ENCODE results near the gene CNTN5.
A peak's percentile ranks its signal among the peaks of the same experiment; 100 is the strongest.

CNTN5 gene

GRCh38 chr11:99410636-99411035, 389.9 kb downstream of the CNTN5 start:
- no peak for DNase-seq

GRCh38 chr11:99418927-99419720, 398.4 kb downstream of the CNTN5 start:
- no peak for DNase-seq

GRCh38 chr11:99419991-99420390, 399.2 kb downstream of the CNTN5 start:
- DNase-seq: peak; percentile 3

- peak; percentile 10 for DNase-seq
Observed at GRCh38 chr11:99422581-99423427, 402.1 kb downstream of the CNTN5 start.

GRCh38 chr11:99423428-99423983, 402.8 kb downstream of the CNTN5 start:
- no peak for DNase-seq

GRCh38 chr11:99424313-99425084, 403.8 kb downstream of the CNTN5 start:
- DNase-seq: no peak

GRCh38 chr11:99425596-99425995, 404.8 kb downstream of the CNTN5 start:
- no peak for DNase-seq

GRCh38 chr11:99432677-99433076, 411.9 kb downstream of the CNTN5 start:
- no peak for DNase-seq

- DNase-seq: no peak
Observed at GRCh38 chr11:99443276-99443675, 422.5 kb downstream of the CNTN5 start.

GRCh38 chr11:99446400-99446799, 425.7 kb downstream of the CNTN5 start:
- no peak for DNase-seq

- DNase-seq: no peak
Observed at GRCh38 chr11:99449345-99449744, 428.6 kb downstream of the CNTN5 start.

GRCh38 chr11:99452075-99452474, 431.3 kb downstream of the CNTN5 start:
- DNase-seq: no peak

- DNase-seq: no peak
Observed at GRCh38 chr11:99461913-99462312, 441.2 kb downstream of the CNTN5 start.

- no peak for DNase-seq
Observed at GRCh38 chr11:99464985-99465384, 444.2 kb downstream of the CNTN5 start.

GRCh38 chr11:99489581-99489980, 468.8 kb downstream of the CNTN5 start:
- DNase-seq: peak; percentile 18

- no peak for DNase-seq
Observed at GRCh38 chr11:99494065-99494464, 473.3 kb downstream of the CNTN5 start.

GRCh38 chr11:99501655-99502054, 480.9 kb downstream of the CNTN5 start:
- DNase-seq: no peak

- DNase-seq: peak; percentile 87
Observed at GRCh38 chr11:99505316-99505715, 484.6 kb downstream of the CNTN5 start.

GRCh38 chr11:99505831-99506230, 485.1 kb downstream of the CNTN5 start:
- no peak for DNase-seq

GRCh38 chr11:99509863-99510262, 489.1 kb downstream of the CNTN5 start:
- no peak for DNase-seq

- peak; percentile 7 for DNase-seq
Observed at GRCh38 chr11:99513368-99513767, 492.6 kb downstream of the CNTN5 start.

- DNase-seq: no peak
Observed at GRCh38 chr11:99519095-99519494, 498.3 kb downstream of the CNTN5 start.
